Endothelial cell of umbilical vein (primary cell): Measurements from ENCODE around the gene SYN1. TPM values are rescaled to one million over a fixed set of nuclear protein-coding genes. Genes with fewer than 3 reads are reported as not detected.

Experiments
- BruUV-seq: library from RNA; stranded (reverse); fragments of 400-500 nt; replicated peaks from 2 replicates; lab custom pipeline; 2021; lab: Mats Ljungman, UMichigan
- CTCF ChIA-PET: fragments of 300-600, 350-600 bp; sonication (Branson Sonifier 250); formaldehyde crosslinking; loops from one replicate; lab custom pipeline; 2021; ENCODE audit warnings: antibody characterized with exemption, inconsistent platforms; lab: Charles Lee
- POLR2A ChIA-PET: fragments of 300-600, 350-600 bp; sonication (Branson Sonifier 250); formaldehyde crosslinking; loops from one replicate; lab custom pipeline; 2021; ENCODE audit warnings: antibody characterized with exemption, inconsistent platforms; lab: Charles Lee
- DNase-seq: peaks from one replicate; pipeline ENCODE4 v3.0.0-alpha.2; 2011; ENCODE audit warnings: low read depth, low spot score
- FAIRE-seq: peaks from 2 replicates; lab custom pipeline; 2011; peaks lifted over from hg19 to GRCh38; lab: Jason Lieb, UNC
- H2AFZ ChIP-seq: 2 replicates; pipeline ENCODE4 v1.6.0; 2012; ENCODE audit warnings: low read depth, low read length, control low read depth, inconsistent platforms
- H3K27ac ChIP-seq: 2 replicates; pipeline ENCODE4 v1.5.1; 2011; ENCODE audit warnings: low read depth, mild to moderate bottlenecking, control low read depth, low read length, moderate library complexity; ENCODE audit not compliant: insufficient read depth
- H3K27me3 ChIP-seq, 2 experiments: 2 replicates each; pipeline versions ENCODE4 v1.6.0 to v1.6.1; 2011; ENCODE audit warnings: low read length in 2 of 2, mixed read lengths in 1 of 2; ENCODE audit not compliant: control insufficient read depth in 2 of 2, insufficient read depth in 2 of 2
- H3K36me3 ChIP-seq, 2 experiments: 2 replicates in 1 of 2; 3 replicates in 1 of 2; pipeline ENCODE4 v1.5.1; 2011; ENCODE audit warnings: low read length in 2 of 2, mild to moderate bottlenecking in 1 of 2, moderate library complexity in 1 of 2; ENCODE audit not compliant: control insufficient read depth in 2 of 2, insufficient read depth in 2 of 2; ENCODE audit errors: extremely low read depth in 1 of 2
- H3K4me1 ChIP-seq: 3 replicates; pipeline ENCODE4 v1.5.1; 2011; ENCODE audit warnings: mild to moderate bottlenecking, low read length; ENCODE audit not compliant: control insufficient read depth, insufficient read depth; ENCODE audit errors: extremely low read depth
- H3K4me2 ChIP-seq: 2 replicates; pipeline ENCODE4 v1.6.1; 2011; ENCODE audit warnings: low read length, control low read depth, mixed read lengths; ENCODE audit not compliant: insufficient read depth
- H3K4me3 ChIP-seq, 3 experiments: fragments of 200-600 bp in 1 of 3; sonication (generic), shearing (Covaris generic) in 1 of 3; replicated peaks in 1 of 3; 2 replicates each; pipeline ENCODE4 v1.5.1; 2011 to 2016; ENCODE audit warnings: control low read depth in 3 of 3, low read length in 3 of 3, mild to moderate bottlenecking in 2 of 3, inconsistent platforms in 1 of 3, low read depth in 1 of 3, moderate library complexity in 1 of 3; ENCODE audit not compliant: insufficient read depth in 1 of 3
- H3K79me2 ChIP-seq: 2 replicates; pipeline ENCODE4 v1.6.0; 2012; ENCODE audit warnings: low read length, inconsistent platforms; ENCODE audit not compliant: control insufficient read depth, insufficient read depth
- H3K9ac ChIP-seq: replicated peaks from 2 replicates; pipeline ENCODE3; 2011; ENCODE audit warnings: low read length, control low read depth; ENCODE audit not compliant: insufficient read depth; ENCODE audit errors: extremely low read depth
- H3K9me1 ChIP-seq: replicated peaks from 3 replicates; pipeline ENCODE4 v1.6.0; 2011; ENCODE audit warnings: mild to moderate bottlenecking, low read length; ENCODE audit not compliant: control insufficient read depth, insufficient read depth; ENCODE audit errors: extremely low read depth
- H3K9me3 ChIP-seq: replicated peaks from 2 replicates; pipeline ENCODE4 v1.5.1; 2012; ENCODE audit warnings: low read length, inconsistent platforms; ENCODE audit not compliant: control insufficient read depth, insufficient read depth
- H4K20me1 ChIP-seq: replicated peaks from 2 replicates; pipeline ENCODE3; 2011; ENCODE audit warnings: mild to moderate bottlenecking, low read length; ENCODE audit not compliant: control insufficient read depth, insufficient read depth; ENCODE audit errors: extremely low read depth
- EZH2 ChIP-seq: IDR thresholded peaks from 2 replicates; pipeline ENCODE4 v1.6.1; 2012; ENCODE audit warnings: borderline replicate concordance, low read depth, mild to moderate bottlenecking, moderate library complexity, low read length, inconsistent platforms; ENCODE audit not compliant: severe bottlenecking
- FOS ChIP-seq: IDR thresholded peaks from 2 replicates; pipeline ENCODE4 v1.6.1; 2011; ENCODE audit warnings: mild to moderate bottlenecking, low read length, moderate library complexity, borderline replicate concordance; ENCODE audit not compliant: insufficient read depth
- GATA2 ChIP-seq: IDR thresholded peaks from 2 replicates; pipeline ENCODE4 v1.7.0; 2011; ENCODE audit warnings: low read depth, mild to moderate bottlenecking, moderate library complexity, mixed read lengths, low read length; ENCODE audit not compliant: insufficient read length, insufficient read depth
- JUN ChIP-seq: IDR thresholded peaks from 2 replicates; pipeline ENCODE4 v1.6.1; 2011; ENCODE audit warnings: borderline replicate concordance, low read depth; ENCODE audit not compliant: insufficient read length, insufficient read depth
- MAX ChIP-seq: IDR thresholded peaks from 2 replicates; pipeline ENCODE4 v1.6.1; 2011; ENCODE audit not compliant: insufficient read depth, insufficient read length
- MYC ChIP-seq: IDR thresholded peaks from one replicate; pipeline ENCODE4 v1.6.1; 2011; ENCODE audit warnings: mild to moderate bottlenecking, low read depth, low read length
- POLR2A ChIP-seq: IDR thresholded peaks from 2 replicates; pipeline ENCODE4 v1.6.1; 2012; ENCODE audit warnings: low read depth, mild to moderate bottlenecking, control low read depth, low read length
- POLR2AphosphoS5 ChIP-seq: IDR thresholded peaks from 2 replicates; pipeline ENCODE4 v1.6.1; 2012; ENCODE audit warnings: low read depth, mild to moderate bottlenecking, control low read depth, low read length, moderate library complexity; ENCODE audit not compliant: insufficient read depth
- dilution Hi-C: fragments of 300-500 bp; cut with MboI; formaldehyde crosslinking; loops from one replicate; pipeline ENCODE4 v1.15.0; 2019; ENCODE audit warnings: low sequenced_read_pairs; ENCODE audit not compliant: extremely low pct_ligation_motif_present
- intact Hi-C: fragments of 100-400 bp; cut with micrococcal nuclease; formaldehyde crosslinking; loops from one replicate; pipeline ENCODE4 v1.10.0; 2022
- polyA plus RNA-seq, 4 experiments: library from polyadenylated mRNA; depleted of rRNA in 3 of 4; stranded (reverse) in 3 of 4; unstranded in 1 of 4; fragments of >200 nt; gene quantifications; 2 replicates each; pipeline versions ENCODE4 v1.2.1 to v1.2.3, GENCODE V29; 2011 to 2012; ENCODE audit warnings: missing spikeins in 1 of 4
- total RNA-seq: library from RNA; stranded (reverse); gene quantifications from 2 replicates; pipeline ENCODE4 v1.2.3, GENCODE V29; 2021
- TF ChIP-seq, protein P1 (sequence below), 2 donors: IDR thresholded peaks; 1 replicate in 1 of 2; 2 replicates in 1 of 2; pipeline ENCODE4 v1.5.1; 2011; ENCODE audit warnings: low read length in 2 of 2, mild to moderate bottlenecking in 2 of 2, moderate library complexity in 2 of 2, control low read depth in 1 of 2, inconsistent platforms in 1 of 2, low read depth in 1 of 2; ENCODE audit not compliant: insufficient read depth in 1 of 2; ENCODE audit errors: extremely low read depth in 1 of 2

Gene SYN1
- total and polyA plus RNA-seq, 2 donors (not counting 3 experiments of a cell fraction or from before 2014, with no cell fraction given) = not detected

- Histone ChIP-seq H3K9ac (no peak overlapping the region), H2AFZ (no peak overlapping the region), H3K4me1 (peaks cover 14% of the 10 kb centered on the region), H3K27me3 (no peaks in the 10 kb centered on the region), H3K27ac (no peak overlapping the region), H3K36me3 (peaks cover 0 to 2% of the 10 kb centered on the region in 2 experiments), H3K9me1 (no peaks in the 10 kb centered on the region), H3K4me3 (no peak overlapping the region), H3K9me3 (no peaks in the 10 kb centered on the region), H4K20me1 (no peaks in the 10 kb centered on the region), H3K79me2 (peaks cover 10% of the 10 kb centered on the region), H3K4me2 (no peak overlapping the region)
- BruUV-seq = no TSS peak
- dilution Hi-C loops = no loop called here
- CTCF ChIA-PET = no interaction called here
- TF ChIP-seq, protein P1, sequence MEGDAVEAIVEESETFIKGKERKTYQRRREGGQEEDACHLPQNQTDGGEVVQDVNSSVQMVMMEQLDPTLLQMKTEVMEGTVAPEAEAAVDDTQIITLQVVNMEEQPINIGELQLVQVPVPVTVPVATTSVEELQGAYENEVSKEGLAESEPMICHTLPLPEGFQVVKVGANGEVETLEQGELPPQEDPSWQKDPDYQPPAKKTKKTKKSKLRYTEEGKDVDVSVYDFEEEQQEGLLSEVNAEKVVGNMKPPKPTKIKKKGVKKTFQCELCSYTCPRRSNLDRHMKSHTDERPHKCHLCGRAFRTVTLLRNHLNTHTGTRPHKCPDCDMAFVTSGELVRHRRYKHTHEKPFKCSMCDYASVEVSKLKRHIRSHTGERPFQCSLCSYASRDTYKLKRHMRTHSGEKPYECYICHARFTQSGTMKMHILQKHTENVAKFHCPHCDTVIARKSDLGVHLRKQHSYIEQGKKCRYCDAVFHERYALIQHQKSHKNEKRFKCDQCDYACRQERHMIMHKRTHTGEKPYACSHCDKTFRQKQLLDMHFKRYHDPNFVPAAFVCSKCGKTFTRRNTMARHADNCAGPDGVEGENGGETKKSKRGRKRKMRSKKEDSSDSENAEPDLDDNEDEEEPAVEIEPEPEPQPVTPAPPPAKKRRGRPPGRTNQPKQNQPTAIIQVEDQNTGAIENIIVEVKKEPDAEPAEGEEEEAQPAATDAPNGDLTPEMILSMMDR (IDR thresholded peaks at IDR 0.05; ENCODE audit: extremely low read depth in 1 of 2, insufficient read depth in 1 of 2, low read depth in 1 of 2, low read length in 2 of 2) = no peak
- no peak for TF ChIP-seq POLR2AphosphoS5
- TF ChIP-seq MAX = no peak
- TF ChIP-seq FOS = no peak
- TF ChIP-seq MYC = no peak
- FAIRE-seq (no peak), DNase-seq (no peak)
- intact Hi-C loops = no loop called here
- POLR2A ChIA-PET = no interaction called here
These were observed 28.7 kb upstream of the SYN1 start for GRCh38 chrX:47648376-47648775.

DNA sequence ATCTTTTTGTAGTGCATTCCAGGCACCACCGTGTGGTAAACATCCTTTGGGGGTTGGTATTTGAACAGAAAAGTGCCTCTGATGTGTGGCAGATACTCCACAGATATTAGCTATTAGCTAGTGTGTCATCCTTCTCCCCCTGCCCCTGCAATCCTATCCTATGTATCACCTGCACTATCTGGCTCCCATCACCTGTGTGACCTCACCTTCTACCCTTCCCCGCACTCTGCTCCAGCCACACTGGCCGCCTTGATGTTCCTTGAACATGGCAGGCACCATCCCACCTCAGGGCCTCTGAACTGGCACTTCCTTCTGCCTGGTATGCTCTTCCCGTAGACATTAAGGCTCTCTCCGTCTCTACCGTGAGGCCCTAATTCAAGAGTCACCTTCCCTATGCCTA is 27.0 kb upstream of the SYN1 start:
- TF ChIP-seq, protein P1 (IDR thresholded peaks at IDR 0.05; ENCODE audit: extremely low read depth in 1 of 2, insufficient read depth in 1 of 2, low read depth in 1 of 2, low read length in 2 of 2) = no peak
- TF ChIP-seq POLR2AphosphoS5 = no peak
- TF ChIP-seq GATA2 = no peak
- no peak for TF ChIP-seq MAX
- no peak for TF ChIP-seq JUN
- no peak for TF ChIP-seq FOS
- TF ChIP-seq POLR2A = no peak
- TF ChIP-seq MYC = no peak
- TF ChIP-seq EZH2 = no peak
- Histone ChIP-seq H3K27me3 (no peaks in the 10 kb centered on the region), H4K20me1 (no peaks in the 10 kb centered on the region), H3K27ac (no peak overlapping the region), H3K9ac (no peak overlapping the region), H2AFZ (no peak overlapping the region), H3K9me3 (no peaks in the 10 kb centered on the region), H3K4me1 (peaks cover 14% of the 10 kb centered on the region), H3K4me2 (no peak overlapping the region), H3K36me3 (no peaks in the 10 kb centered on the region), H3K79me2 (peaks cover 10% of the 10 kb centered on the region), H3K4me3 (no peak overlapping the region), H3K9me1 (no peaks in the 10 kb centered on the region)
- no TSS peak for BruUV-seq
- CTCF ChIA-PET = no interaction called here
- intact Hi-C loops (no loop called here), dilution Hi-C loops (no loop called here)
- FAIRE-seq (no peak), DNase-seq (no peak)
- POLR2A ChIA-PET = no interaction called here
